NCI-H1436 treated with DMSO at 0.1 percent for 48 hours (cell line): Measurements from ENCODE around the gene POLR3GL.
"Not testable (repeated sequence)": the region's sequence is repeated elsewhere in the genome, so short reads cannot be mapped to it uniquely, and the experiment has no call there.

Experiments
- DNase-seq: peaks from one replicate; lab custom pipeline; 2025; lab: John Stamatoyannopoulos, UW

Gene POLR3GL, protein sequence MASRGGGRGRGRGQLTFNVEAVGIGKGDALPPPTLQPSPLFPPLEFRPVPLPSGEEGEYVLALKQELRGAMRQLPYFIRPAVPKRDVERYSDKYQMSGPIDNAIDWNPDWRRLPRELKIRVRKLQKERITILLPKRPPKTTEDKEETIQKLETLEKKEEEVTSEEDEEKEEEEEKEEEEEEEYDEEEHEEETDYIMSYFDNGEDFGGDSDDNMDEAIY

DNA sequence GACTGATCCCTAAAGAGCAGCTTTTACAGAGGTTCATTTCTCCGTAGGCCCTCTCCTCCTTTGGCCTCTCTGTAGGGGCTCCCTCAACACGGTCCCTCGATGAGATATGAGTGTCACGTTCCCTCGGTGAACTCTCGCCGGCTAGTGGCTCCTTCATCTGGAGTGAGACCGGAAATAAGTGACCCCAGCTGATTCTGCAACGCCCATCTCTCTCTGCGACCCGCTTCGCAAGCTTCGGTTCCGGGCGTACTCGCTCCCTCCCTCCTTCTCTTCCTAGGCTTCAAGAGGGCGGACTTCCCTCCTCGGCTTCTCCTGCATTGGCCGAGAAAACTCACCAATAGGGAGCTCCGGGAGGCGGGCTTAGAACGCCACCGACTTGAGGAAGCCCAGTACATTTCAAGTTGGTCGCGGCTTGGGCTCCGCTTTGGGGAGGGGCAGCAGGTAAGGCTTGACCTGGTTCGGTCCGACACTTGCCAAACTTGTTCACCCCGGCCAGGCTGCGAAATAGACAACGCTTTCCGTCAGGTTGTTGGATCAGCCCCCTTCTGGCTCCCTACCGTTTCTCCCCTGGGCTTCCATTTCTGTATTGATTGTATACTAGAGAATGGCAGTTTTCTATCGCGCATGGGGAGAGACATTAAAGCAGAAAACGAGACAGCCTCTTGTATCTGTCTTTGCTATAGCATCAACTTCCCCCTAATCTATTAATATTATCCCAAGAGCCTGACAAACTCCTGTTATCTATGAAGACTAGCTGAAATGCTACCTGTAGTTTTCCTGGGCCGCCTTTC lies at the start of gene POLR3GL, which contains the start of gene ANKRD34A:
TSS of gene POLR3GL (plus strand) at position 363 of the 791 bp plus-strand sequence. CDS start 10,176 bp downstream, outside the sequence.
TSS of gene ANKRD34A (minus strand) at position 248 of the 791 bp plus-strand sequence. CDS start 2,816 bp downstream, outside the sequence.
- DNase-seq = no peak

GRCh38 chr1:145916745-145917144 lies 47.7 kb upstream of the POLR3GL start:
- no peak for DNase-seq

- no peak for DNase-seq
These were observed 46.9 kb upstream of the POLR3GL start for GRCh38 chr1:145917595-145917994.

DNA sequence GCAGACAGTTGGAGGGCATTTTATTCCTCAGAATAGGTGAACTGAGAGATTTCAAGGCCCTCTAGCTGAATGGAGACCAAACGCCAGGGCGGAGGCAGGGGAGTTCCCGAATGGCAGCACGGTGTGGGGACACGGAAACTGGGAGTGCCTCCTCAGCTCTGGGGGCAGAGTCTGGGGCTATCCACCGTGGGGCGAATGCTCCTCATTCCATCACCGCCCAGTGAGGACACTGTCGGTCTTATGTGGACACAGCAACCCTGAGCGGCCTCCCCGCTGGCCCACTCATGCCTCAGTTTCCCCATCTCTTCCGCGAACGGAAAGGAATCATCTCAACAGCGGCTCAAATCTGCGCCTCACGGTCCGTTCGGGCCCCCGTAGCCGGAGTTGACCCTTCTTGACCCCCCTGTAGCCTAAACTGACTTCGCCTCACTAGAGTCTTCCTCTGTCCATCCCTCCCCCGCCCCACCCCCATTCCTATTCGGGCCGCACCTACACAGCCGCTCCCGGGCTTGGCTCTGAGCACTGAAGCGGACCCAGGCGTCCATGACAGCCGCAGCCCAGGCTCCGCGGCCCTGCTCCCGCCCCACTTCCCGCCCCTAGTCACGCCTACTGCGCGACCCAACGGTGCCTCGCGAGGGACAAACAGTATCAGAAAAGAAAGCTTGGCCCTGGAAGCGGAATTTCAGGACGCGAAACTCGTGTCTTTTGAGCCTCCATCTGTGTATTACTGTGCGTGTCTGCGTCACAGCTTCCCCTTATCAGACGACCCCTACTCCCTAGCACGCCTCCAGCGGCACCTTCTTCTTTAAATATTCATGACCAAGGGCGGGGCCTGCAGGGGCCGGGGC lies 46.1 kb upstream of the POLR3GL start, which contains the start of gene PEX11B:
TSS of gene PEX11B (minus strand) at position 574 of the 848 bp plus-strand sequence. CDS start at position 545, 29 bp downstream.
- DNase-seq = peak; percentile 33

GRCh38 chr1:145918992-145919939 lies 45.2 kb upstream of the POLR3GL start:
- DNase-seq = no peak

GRCh38 chr1:145920297-145920696 lies 44.2 kb upstream of the POLR3GL start:
- not testable (repeated sequence) for DNase-seq

DNA sequence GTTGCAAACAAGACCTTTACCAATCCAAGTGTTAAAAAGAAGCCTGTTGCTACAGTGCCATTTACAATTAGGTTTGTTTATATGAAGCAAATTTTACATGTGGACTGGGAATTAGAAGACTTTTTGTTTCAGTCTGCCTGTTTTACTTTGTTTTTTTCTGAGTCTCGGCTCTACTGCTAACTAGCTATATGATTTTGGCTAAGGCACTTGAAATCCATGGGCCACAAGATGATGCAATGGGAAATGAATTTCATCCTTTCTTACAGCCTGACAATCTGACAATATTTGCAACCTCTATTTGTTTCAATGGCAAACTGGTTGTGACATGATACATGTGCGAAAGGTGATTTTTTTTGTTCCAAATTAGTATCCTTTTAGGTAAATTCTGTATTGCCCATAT lies 42.2 kb upstream of the POLR3GL start:
- DNase-seq = no peak

DNA sequence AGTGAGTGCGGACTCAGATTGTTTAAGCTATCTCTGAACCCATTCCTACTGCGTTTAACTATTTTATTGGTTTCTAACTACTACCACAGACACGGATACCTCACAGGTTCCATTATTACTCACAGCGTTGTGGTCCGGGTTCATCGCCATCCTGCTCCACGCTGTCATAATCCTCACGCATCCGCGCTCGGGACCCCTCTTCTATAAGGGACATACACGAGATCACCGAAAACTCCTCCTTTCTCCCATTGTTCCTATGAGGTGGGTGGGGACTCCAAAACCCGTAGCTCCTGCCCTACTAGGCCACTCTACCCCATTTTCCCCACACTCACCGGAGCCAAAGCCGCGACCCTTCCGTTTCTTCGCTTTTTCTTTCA lies 37.8 kb upstream of the POLR3GL start:
- DNase-seq = no peak

DNA sequence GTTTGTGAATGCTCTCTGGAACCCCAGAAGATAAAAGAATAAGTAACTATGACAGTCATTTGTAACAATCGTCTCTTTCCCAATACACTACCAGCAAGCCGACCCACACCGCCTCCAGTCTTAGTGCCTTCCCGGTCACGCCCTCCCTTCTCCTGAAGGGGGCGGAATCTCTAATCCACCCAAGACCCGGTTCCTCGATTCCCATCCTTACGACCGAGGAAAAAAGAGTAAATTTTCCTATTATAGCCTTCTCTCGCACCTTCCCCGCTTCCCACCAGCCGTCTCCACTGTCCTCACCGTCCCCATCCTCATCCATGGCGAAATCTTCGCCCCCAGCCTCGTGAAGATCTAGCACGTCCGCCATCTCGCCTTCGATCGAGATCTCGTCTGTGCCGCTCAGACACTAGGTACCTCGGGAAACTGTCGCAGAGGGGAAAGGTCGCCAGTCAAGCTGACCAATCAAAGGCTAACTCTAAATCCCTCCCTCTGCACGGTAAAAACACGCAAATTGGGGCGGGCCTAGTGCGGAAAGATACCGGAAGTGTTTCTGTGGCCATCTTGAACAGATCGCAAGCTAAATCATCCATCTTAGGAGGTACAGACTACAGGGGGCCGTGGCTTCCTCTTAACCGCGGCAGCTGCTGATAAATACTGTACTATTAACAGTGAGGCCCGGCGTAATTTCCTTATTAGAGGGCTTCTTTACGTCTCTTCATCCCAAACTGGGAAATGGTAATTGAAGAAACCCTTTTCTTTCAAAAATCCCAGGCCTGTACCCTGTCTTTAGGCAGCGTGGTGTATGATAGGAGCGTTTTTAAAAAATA lies 37.2 kb upstream of the POLR3GL start, which contains the start of gene RBM8A:
TSS of gene RBM8A (minus strand) at position 422 of the 824 bp plus-strand sequence. CDS start at position 364, 58 bp downstream.
- DNase-seq = peak; percentile 95

DNA sequence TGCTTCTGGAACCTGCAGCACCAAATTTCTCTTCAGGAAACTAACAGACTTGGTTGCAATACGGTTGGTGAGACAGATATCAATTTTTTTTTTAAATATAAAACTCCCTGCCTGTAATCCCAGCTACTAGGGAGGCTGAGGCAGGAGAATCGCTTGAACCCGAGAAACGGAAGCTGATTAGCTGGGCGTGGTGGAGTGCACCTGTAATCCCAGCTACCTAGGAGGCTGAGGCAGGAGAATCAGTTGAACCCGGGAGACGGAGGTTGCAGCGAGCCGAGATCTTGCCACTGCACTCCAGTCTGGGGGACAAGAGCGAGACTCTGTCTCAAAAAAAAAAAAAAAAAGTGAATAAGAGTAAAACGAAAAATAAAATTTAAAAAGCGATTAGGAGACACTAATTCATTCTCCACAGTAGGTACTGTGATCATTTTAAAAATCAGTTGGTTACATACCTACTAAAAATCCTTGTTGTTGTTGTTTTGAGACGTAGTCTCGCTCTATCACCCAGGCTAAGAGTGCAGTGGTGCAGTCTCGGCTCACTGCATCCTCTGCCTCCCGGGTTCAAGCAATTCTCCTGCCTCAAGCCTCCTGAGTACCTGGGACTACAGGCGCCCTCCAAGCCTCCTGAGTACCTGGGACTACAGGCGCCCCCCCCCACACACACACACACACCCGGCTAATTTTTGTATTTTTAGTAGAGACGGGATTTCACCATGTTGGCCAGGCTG lies 36.4 kb upstream of the POLR3GL start:
- DNase-seq = no peak

- DNase-seq = not testable (repeated sequence)
These were observed 31.9 kb upstream of the POLR3GL start for GRCh38 chr1:145932522-145933009.

DNA sequence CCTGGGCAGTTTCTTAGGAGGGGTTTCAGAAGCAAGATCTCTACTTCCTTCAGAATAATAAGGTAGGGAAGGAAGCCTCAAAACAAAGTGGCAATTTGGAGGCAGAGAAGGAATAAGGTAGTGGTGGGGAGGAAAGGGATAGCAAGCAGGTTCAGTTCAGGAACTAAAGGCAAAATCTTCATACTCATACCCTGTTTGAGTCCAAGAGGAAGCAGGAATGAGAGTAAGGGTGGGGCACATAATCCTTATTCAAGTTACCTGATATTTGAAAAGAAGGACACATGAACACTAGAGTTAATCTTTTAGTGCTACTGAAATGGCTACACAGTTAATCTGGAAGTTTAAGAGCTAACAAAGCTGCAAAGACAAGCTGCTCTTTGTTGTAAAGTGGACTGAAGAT lies 28.8 kb upstream of the POLR3GL start:
- no peak for DNase-seq

DNA sequence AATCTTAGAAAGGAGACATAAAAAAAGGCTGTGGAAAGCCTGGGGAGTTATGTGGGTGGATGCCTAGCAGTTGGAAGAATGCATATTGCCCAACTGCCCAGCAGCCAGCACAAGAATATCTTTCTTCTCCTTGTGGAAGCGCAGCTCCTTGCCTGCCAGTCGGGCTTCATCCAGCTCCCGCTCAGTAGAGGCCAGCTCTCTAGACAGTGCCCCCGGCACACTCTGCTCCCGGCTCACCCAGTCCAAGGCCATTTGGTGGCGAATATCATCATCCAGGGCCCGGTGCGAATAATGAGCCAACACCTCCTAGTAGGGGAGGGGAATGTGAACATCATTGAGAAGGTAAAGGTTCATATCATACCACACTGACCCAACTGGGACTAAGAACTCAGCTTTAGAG lies 28.2 kb upstream of the POLR3GL start:
- no peak for DNase-seq

GRCh38 chr1:145937436-145937835 lies 27.1 kb upstream of the POLR3GL start:
- no peak for DNase-seq

DNA sequence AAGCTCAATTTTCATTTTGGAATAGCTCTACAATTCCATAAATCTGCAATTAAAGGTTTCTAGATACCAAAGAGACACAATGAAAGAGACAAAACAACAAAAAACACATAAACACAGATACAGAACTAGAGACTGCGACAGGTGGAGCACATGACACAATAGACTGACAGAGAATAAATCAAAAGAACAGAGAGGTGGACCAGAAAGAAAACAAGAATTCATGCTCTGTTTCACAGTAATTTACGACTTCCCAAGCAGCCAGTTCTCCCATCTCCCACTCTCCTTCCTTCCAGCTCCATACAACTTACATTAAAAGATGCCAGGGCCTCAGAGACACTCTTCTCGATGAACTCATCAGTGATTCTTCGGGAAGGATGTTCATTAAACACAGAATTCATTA lies 22.1 kb upstream of the POLR3GL start:
- no peak for DNase-seq

DNA sequence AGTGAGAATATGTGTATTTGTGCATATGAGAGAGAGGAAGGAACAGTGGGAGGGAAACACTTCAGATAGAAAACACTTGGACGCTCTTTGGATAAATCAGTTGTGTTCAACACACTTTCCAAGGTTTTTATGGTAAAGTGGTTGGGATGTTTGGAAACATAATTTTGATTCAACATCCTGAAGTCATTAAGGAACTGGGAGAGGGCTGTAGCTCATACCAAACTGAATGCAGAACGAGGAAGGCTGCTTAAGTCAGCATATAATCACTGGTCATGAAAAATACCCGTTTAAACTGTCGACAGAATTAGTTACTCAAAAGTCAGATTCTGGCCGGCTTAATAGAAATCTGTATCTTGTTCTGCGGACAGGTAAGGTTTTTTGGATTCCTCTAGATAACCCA lies 21.6 kb upstream of the POLR3GL start:
- no peak for DNase-seq

GRCh38 chr1:145944532-145944931 lies 20.0 kb upstream of the POLR3GL start:
- no peak for DNase-seq

DNA sequence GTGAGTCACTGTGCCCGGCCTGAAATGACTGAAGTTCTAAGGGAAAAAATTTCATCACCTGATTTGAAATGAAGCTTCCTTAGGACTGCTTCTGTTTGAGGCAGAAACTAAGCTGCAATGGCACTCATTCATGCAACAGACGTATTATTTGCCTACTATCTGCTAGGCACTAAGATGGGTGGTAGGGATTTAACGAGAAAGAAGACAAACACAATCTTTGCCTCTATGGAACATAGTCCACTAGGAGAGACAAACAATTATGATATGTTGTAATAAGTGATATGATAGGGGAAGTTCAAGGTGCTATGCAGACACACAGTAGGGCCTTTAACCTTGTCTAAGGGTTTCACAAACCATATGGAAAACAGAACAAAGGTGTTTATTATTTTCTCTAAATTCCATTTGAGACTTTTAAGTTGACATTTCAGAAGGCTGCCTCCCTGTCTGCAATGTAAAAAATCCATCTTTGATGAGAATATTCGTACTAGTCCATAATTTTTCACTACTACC lies 18.0 kb upstream of the POLR3GL start:
- no peak for DNase-seq

DNA sequence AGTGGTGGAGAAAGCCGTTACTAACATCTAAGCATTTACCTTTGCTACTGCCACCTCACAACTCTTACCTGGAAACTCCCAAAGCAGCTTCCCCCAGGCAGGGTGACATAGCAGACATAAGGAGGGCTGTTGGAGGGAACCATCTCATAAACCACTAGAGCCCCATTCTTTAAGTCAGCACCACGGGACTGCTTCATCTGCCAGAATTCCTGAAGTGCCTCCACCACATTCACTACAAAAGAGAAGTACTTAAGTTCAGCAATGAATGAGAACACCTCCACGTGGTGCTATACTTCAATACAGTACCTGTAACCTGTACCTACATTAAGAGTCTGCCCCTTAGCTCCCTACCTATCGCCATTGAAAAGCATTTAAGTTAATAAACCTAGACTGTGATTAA lies 16.9 kb upstream of the POLR3GL start:
- no peak for DNase-seq
